ENCODE data around the gene FOXO3.
A peak's percentile ranks its signal among the peaks of the same experiment; 100 is the strongest.

Gene FOXO3

DNA sequence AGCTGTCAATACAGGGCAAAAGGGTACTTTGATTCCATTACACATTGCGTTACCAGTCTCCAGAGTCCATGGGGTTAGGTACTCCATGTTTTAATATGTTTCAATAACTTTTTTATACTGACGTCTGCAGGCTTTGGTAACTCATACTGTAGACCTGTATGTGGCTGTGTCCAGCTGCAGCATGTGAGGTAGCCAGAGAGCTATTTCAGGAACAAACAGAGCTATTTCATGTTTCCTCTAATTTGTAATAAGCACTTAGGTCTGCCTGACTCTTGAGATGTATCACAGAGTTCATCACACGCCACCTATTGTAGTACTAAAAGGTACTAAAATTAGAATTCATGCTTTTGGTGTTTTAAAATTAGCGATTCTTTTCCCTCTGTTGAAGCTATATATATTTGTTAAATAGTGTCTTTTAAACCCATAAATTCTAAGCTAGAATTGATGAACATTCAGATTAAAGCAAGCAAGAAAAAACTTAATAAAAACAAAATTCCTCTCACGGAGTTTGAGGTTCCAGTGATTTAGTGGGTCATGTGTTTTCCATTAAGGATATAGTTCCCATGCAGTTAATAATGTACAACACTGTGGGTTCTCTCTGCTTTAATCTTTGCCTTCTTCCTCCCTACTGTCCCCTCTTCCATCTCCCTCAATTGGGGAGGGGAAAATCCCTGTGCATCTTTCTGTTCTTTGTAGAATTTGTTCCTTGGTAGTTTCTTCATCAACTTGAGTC, 37.0 kb downstream of the FOXO3 start:
- no peak for DNase-seq (ENCODE audit: low read depth)

DNA sequence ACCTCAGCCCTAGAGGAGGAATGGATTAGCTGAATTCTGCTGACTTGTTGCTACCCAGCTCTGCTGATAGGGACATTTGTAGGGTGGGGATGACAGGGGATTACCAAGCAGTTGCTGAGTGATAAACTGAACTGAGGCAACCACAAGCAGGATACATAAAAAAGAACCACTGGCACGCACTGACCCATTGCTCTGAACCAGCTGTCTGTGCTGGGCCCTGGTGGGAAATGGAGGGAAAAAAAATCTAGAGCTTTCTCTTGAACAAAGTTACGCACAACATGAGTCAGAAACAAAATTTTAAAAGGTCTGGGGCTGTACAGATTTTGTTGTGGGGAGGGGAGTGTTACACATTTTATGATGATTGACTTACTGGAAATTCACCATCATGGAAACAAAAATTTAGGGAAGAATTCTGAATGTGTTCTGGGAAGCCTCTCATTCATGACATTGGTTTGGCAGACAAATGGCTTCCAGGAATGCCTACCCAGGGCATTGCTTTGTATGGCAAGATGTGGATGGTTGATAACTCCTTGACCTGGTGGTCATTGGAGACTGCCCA, 37.7 kb downstream of the FOXO3 start:
- peak; percentile 67 for DNase-seq (ENCODE audit: low read depth)

- no peak for DNase-seq (ENCODE audit: low read depth)
Observed at GRCh38 chr6:108604156-108604555, 43.4 kb downstream of the FOXO3 start.

- DNase-seq (ENCODE audit: low read depth) = no peak
Observed at GRCh38 chr6:108606250-108606690, 45.6 kb downstream of the FOXO3 start.

DNA sequence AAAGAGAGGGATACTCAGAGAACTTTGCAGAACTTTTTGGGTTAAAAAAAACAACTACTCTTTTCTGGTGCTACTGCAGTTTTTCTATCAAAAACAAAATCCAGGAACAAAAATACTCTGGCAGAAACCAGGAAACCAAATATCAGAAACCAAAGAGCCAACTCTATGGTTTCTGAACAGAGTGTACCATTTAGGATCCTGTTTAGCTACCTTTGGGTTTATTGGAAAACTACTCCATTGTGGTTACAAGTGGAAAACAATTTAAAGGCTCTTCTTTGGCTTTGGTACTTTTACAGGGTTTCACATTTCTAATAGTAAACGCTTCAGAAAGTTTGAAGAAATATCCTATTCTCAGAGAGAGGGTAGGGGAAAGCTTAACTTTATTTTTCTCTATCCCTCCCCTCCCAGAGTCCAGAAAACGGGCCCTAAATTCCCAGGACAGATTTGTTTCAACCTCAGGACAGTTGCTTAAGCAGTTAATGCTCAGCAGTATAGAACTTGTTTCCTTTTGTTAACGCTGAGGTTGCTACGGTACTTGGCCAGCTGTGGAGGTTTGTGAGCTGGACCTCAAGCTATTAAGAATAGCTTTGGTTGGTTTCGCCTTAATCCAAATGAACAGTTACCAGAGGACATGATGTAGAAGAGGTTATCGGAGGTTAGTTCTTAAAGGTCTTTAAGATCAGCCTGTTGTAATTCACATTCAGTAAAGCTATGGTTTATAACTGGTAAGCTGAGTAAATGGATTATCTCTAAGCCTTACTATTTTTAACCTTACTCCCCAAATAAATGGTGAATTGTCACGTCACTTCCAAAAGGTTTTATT, 47.9 kb downstream of the FOXO3 start:
- no peak for DNase-seq (ENCODE audit: low read depth)

- no peak for DNase-seq (ENCODE audit: low read depth)
Observed at GRCh38 chr6:108609276-108609769, 48.6 kb downstream of the FOXO3 start.

- DNase-seq (ENCODE audit: low read depth) = no peak
Observed at GRCh38 chr6:108610270-108610839, 49.6 kb downstream of the FOXO3 start.

- DNase-seq (ENCODE audit: low read depth) = no peak
Observed at GRCh38 chr6:108610957-108611586, 50.4 kb downstream of the FOXO3 start.

- no peak for DNase-seq (ENCODE audit: low read depth)
Observed at GRCh38 chr6:108612852-108613251, 52.1 kb downstream of the FOXO3 start.

- DNase-seq (ENCODE audit: low read depth) = no peak
Observed at GRCh38 chr6:108616544-108616943, 55.8 kb downstream of the FOXO3 start.

DNA sequence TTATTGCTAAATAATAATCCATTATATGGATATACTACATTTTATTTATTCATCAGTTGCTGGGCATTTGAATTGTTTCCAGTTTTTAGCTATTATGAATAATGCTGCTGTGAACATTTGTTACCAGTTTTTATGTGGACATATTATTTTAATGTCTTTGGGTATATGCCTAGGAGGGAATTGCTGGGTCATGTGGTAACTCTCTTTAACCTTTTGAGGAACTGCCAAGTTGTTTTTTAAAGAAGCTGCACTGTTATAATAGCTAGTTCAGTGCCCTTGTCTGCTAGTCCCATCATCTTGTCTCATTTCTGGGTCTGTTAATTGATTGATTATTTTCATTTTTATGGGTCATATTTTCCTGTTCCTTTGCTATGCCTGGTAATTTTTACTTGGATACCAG, 56.3 kb downstream of the FOXO3 start:
- DNase-seq (ENCODE audit: low read depth) = no peak

DNA sequence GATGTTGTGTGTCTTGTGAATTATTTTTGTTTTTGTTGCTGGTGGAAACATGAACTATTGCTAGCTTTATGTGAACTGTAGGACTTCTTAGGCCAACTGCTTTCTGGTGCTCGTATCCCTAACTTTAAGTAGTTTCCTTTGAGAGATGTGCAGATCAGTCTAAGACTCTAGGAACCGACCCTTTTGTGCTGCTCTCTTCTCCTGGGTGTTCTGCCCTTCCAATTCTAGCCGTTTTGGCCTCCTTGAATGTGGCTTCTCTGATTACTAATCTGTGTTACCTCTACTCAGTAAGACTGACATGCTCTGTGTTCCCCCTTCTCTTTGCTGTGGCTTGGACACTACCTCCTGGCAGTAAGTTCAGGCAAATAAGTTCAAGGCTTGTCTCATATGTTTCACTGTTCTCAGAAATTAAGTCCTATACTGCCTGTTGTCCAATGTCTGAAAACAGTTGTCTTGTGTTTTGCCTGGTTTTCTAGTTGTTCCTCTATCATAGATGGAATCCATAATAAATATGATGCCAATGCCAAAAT, 58.0 kb downstream of the FOXO3 start:
- DNase-seq (ENCODE audit: low read depth) = no peak

DNA sequence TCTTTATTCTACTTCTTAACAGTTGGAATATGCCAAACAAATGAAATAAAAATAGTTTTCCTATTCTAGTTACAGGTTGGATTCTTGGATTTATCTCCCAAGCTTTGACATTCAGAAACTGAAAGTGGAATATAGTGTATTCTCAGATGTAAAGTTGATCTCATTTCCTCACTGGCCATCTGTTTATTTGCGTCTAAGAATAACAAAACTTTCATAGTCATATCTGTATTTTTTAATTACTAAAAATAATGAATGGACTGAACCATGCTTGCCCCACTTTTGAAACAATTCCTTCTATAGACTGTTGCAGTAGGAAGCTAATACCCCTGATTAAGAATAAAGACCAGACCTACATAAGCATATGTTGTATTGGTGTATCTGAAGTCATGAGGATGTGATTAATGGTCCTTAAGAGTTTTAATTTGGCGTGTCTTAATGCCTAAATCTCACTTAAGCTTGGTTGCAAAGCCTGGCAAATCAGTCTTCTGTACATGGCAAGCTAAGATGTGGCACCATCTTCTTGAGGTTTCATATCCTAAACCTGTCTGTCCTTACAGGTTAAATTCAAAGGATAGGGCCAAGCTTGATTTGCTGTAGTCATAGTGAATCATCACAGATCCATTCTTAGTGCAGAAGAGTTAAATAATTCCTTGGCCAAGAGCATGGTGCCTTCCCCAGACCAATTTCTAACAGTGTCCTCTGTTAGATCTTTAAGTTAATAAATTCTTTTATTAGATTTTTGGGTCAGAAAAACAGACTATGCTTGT, 58.9 kb downstream of the FOXO3 start:
- no peak for DNase-seq (ENCODE audit: low read depth)

DNA sequence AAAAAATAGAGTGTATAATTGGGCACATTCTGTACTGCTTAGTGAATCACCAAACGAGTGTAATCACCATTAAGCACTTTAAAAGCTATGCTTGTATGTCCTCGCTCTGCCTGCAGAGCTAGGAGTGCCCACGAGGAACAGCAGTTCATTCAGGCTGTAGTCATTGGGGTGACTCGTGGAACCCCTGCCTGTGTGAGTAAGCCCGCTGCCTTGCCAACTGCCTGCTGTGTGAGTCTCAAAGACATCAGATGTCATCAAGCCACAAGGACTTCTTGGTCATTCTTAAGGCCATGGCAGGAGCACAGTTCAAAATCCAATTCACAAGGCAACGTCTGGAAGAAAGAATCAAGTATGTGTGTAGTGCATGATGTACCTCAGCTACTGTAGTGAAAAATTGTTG, 60.4 kb downstream of the FOXO3 start:
- no peak for DNase-seq (ENCODE audit: low read depth)

GRCh38 chr6:108622641-108623298, 62.1 kb downstream of the FOXO3 start:
- no peak for DNase-seq (ENCODE audit: low read depth)

GRCh38 chr6:108623995-108624394, 63.3 kb downstream of the FOXO3 start:
- DNase-seq (ENCODE audit: low read depth) = no peak

DNA sequence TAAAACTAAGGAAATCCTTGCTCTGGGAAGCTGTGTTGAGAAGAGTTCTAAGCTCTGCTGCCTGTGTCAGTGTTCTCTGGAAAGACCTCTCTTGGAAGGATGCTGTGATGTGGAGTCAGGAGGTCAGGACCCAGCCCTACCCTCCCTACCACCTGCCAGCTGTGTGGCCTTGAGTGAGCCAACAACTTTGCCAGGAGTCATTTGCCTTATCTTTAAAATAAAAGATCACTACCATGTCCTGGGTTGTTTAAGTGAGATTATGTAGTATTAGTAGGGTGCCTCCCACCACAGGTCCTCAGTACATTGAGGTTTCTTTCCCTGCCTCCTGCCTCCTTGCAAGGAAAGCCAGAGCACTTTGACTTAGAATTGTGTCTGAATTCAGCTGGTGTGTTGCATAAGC, 64.9 kb downstream of the FOXO3 start:
- no peak for DNase-seq (ENCODE audit: low read depth)

DNA sequence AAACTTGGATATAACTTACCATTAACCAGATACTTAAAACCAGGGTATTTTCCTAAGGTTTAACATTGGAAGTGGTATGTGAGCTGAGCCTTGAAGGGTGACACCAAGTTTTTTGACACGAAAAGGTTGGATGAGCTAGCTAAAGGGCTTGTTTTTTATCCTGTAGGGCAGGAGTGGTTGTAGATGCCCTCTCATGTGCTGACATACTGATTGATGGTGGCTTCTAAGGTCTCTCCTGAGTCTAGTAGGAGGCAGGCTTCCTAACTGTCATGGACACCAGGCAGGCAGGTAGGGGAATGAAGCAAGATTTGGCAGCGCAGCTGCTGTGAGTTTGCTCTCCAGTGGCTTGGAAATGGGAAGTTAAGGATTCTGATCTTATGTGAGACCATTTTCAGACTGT, 66.1 kb downstream of the FOXO3 start:
- DNase-seq (ENCODE audit: low read depth) = no peak

- no peak for DNase-seq (ENCODE audit: low read depth)
Observed at GRCh38 chr6:108627692-108628550, 67.2 kb downstream of the FOXO3 start.

All from CMK (cell line).